ENCODE measurements around the gene CNOT4. TPM values are rescaled to one million over a fixed set of nuclear protein-coding genes. Genes with fewer than 3 reads are reported as not detected.

The CNOT4 gene
- total RNA-seq, 1 experiment from 2014 or later = 16.6 TPM

GRCh38 chr7:135392701-135393100, 117.2 kb downstream of the CNOT4 start:
- peaks cover 8% of the 10 kb centered on the region; the same call in 1 of the 2 replicates for H4K20me1 ChIP-seq (ENCODE audit: insufficient read depth)
- H3K36me3 ChIP-seq (ENCODE audit: control insufficient read depth in 1 of 2, insufficient read depth in 2 of 2, low read length in 2 of 2) = peaks cover 3 to 7% of the 10 kb centered on the region in 2 experiments; a peak in 2 of 4 replicates
- H3K4me3 ChIP-seq (replicated peaks in 1 of 2; ENCODE audit: low read depth in 1 of 2, low read length in 2 of 2) = no peak overlapping the region
- ChIA-PET RAD21 (ENCODE audit: low non-redundant PET in 1 of 2, low total read pairs in 2 of 2, uncharacterized antibody in 2 of 2, unreplicated experiment in 2 of 2) (no interaction called here), POLR2A (no interaction called here), CTCF (no interaction called here)
- H3K4me1 ChIP-seq (ENCODE audit: control insufficient read depth in 1 of 2, insufficient read depth in 2 of 2, low read length in 2 of 2) = no peaks in the 10 kb centered on the region
- no TSS peak for BruUV-seq (replicated peaks)
- no peak for DNase-seq (ENCODE audit: low read depth, low spot score)
- no peaks in the 10 kb centered on the region; the same call in 1 of the 2 replicates for H3K79me2 ChIP-seq (ENCODE audit: insufficient read depth, low read length)
- intact Hi-C loops (cut with micrococcal nuclease) = no loop called here
- no peak overlapping the region for H3K27ac ChIP-seq (ENCODE audit: low read depth, low read length)
- no peaks in the 10 kb centered on the region for H3K9me2 ChIP-seq (ENCODE audit: insufficient read depth)
- H3K9ac ChIP-seq (ENCODE audit: low read length) = no peak overlapping the region
- H3K27me3 ChIP-seq (ENCODE audit: insufficient read depth, low read length) = no peaks in the 10 kb centered on the region
- H3K9me3 ChIP-seq (ENCODE audit: control insufficient read depth in 1 of 2, insufficient read depth in 1 of 2, low read depth in 1 of 2, low read length in 2 of 2) = no peaks in the 10 kb centered on the region
- H2AFZ ChIP-seq (ENCODE audit: low read depth, low read length, poor library complexity, severe bottlenecking) = no peak overlapping the region
- no peak for ATAC-seq
- TF ChIP-seq CEBPB (IDR thresholded peaks at IDR 0.05; ENCODE audit: low read depth) (no peak), SRF (IDR thresholded peaks at IDR 0.05; ENCODE audit: low read depth) (no peak), ZFX (IDR thresholded peaks at IDR 0.05) (no peak), SP1 (IDR thresholded peaks at IDR 0.05; ENCODE audit: low read depth) (no peak), CBX3 (IDR thresholded peaks at IDR 0.05; ENCODE audit: low read depth) (no peak)
- TF ChIP-seq, protein P1, sequence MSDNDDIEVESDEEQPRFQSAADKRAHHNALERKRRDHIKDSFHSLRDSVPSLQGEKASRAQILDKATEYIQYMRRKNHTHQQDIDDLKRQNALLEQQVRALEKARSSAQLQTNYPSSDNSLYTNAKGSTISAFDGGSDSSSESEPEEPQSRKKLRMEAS (IDR thresholded peaks at IDR 0.05) = no peak
- TF ChIP-seq, protein P2, sequence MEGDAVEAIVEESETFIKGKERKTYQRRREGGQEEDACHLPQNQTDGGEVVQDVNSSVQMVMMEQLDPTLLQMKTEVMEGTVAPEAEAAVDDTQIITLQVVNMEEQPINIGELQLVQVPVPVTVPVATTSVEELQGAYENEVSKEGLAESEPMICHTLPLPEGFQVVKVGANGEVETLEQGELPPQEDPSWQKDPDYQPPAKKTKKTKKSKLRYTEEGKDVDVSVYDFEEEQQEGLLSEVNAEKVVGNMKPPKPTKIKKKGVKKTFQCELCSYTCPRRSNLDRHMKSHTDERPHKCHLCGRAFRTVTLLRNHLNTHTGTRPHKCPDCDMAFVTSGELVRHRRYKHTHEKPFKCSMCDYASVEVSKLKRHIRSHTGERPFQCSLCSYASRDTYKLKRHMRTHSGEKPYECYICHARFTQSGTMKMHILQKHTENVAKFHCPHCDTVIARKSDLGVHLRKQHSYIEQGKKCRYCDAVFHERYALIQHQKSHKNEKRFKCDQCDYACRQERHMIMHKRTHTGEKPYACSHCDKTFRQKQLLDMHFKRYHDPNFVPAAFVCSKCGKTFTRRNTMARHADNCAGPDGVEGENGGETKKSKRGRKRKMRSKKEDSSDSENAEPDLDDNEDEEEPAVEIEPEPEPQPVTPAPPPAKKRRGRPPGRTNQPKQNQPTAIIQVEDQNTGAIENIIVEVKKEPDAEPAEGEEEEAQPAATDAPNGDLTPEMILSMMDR (IDR thresholded peaks at IDR 0.05 in 2 of 3, conservative IDR thresholded peaks at IDR 0.05 in 1 of 3; ENCODE audit: borderline replicate concordance in 1 of 3, insufficient read depth in 1 of 3, low read depth in 2 of 3, low read length in 2 of 3) = no peak
- H3K4me2 ChIP-seq (ENCODE audit: low read length) = no peak overlapping the region

- H3K4me2 ChIP-seq (ENCODE audit: low read length) = no peak overlapping the region
- intact Hi-C loops (cut with micrococcal nuclease) = no loop called here
- H3K79me2 ChIP-seq (ENCODE audit: insufficient read depth, low read length) = no peaks in the 10 kb centered on the region; the same call in 1 of the 2 replicates
- no peak overlapping the region for H3K9ac ChIP-seq (ENCODE audit: low read length)
- DNase-seq (ENCODE audit: low read depth, low spot score) (no peak), ATAC-seq (no peak)
- no peaks in the 10 kb centered on the region for H3K27me3 ChIP-seq (ENCODE audit: insufficient read depth, low read length)
- TF ChIP-seq EGR1 (IDR thresholded peaks at IDR 0.05; ENCODE audit: low read depth) = no peak
- TF ChIP-seq RAD21 (IDR thresholded peaks at IDR 0.05; ENCODE audit: low read depth) = no peak
- no peak for TF ChIP-seq POLR2A (IDR thresholded peaks at IDR 0.05; ENCODE audit: borderline replicate concordance, extremely low read depth, insufficient read depth, insufficient read length)
- no peak for TF ChIP-seq YY1 (IDR thresholded peaks at IDR 0.05; ENCODE audit: extremely low read depth, insufficient replicate concordance, low read depth, low read length)
- TF ChIP-seq TCF7L2 (IDR thresholded peaks at IDR 0.05; ENCODE audit: borderline replicate concordance, extremely low read depth, insufficient read depth, insufficient read length) = no peak
- TF ChIP-seq, protein P3, sequence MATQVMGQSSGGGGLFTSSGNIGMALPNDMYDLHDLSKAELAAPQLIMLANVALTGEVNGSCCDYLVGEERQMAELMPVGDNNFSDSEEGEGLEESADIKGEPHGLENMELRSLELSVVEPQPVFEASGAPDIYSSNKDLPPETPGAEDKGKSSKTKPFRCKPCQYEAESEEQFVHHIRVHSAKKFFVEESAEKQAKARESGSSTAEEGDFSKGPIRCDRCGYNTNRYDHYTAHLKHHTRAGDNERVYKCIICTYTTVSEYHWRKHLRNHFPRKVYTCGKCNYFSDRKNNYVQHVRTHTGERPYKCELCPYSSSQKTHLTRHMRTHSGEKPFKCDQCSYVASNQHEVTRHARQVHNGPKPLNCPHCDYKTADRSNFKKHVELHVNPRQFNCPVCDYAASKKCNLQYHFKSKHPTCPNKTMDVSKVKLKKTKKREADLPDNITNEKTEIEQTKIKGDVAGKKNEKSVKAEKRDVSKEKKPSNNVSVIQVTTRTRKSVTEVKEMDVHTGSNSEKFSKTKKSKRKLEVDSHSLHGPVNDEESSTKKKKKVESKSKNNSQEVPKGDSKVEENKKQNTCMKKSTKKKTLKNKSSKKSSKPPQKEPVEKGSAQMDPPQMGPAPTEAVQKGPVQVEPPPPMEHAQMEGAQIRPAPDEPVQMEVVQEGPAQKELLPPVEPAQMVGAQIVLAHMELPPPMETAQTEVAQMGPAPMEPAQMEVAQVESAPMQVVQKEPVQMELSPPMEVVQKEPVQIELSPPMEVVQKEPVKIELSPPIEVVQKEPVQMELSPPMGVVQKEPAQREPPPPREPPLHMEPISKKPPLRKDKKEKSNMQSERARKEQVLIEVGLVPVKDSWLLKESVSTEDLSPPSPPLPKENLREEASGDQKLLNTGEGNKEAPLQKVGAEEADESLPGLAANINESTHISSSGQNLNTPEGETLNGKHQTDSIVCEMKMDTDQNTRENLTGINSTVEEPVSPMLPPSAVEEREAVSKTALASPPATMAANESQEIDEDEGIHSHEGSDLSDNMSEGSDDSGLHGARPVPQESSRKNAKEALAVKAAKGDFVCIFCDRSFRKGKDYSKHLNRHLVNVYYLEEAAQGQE (IDR thresholded peaks at IDR 0.05; ENCODE audit: low read depth) = no peak
- TF ChIP-seq, protein P4, sequence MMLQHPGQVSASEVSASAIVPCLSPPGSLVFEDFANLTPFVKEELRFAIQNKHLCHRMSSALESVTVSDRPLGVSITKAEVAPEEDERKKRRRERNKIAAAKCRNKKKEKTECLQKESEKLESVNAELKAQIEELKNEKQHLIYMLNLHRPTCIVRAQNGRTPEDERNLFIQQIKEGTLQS (IDR thresholded peaks at IDR 0.05) = no peak
- TF ChIP-seq ZFX (IDR thresholded peaks at IDR 0.05) = no peak
- TF ChIP-seq EZH2phosphoT487 (IDR thresholded peaks at IDR 0.05; ENCODE audit: borderline replicate concordance) = no peak
- CTCF ChIA-PET = no interaction called here
- no peaks in the 10 kb centered on the region for H3K9me3 ChIP-seq (ENCODE audit: control insufficient read depth in 1 of 2, insufficient read depth in 1 of 2, low read depth in 1 of 2, low read length in 2 of 2)
- H4K20me1 ChIP-seq (ENCODE audit: insufficient read depth) = peaks cover 8% of the 10 kb centered on the region; the same call in 1 of the 2 replicates
- no peak overlapping the region for H3K27ac ChIP-seq (ENCODE audit: low read depth, low read length)
- H3K9me2 ChIP-seq (ENCODE audit: insufficient read depth) = no peaks in the 10 kb centered on the region
- RAD21 ChIA-PET (ENCODE audit: low non-redundant PET in 1 of 2, low total read pairs in 2 of 2, uncharacterized antibody in 2 of 2, unreplicated experiment in 2 of 2) = no interaction called here
- peaks cover 3 to 7% of the 10 kb centered on the region in 2 experiments; a peak in 2 of 4 replicates for H3K36me3 ChIP-seq (ENCODE audit: control insufficient read depth in 1 of 2, insufficient read depth in 2 of 2, low read length in 2 of 2)
- no peak overlapping the region for H3K4me3 ChIP-seq (replicated peaks in 1 of 2; ENCODE audit: low read depth in 1 of 2, low read length in 2 of 2)
- POLR2A ChIA-PET = no interaction called here
- H3K4me1 ChIP-seq (ENCODE audit: control insufficient read depth in 1 of 2, insufficient read depth in 2 of 2, low read length in 2 of 2) = no peaks in the 10 kb centered on the region
- H2AFZ ChIP-seq (ENCODE audit: low read depth, low read length, poor library complexity, severe bottlenecking) = no peak overlapping the region
- no TSS peak for BruUV-seq (replicated peaks)
These were observed 118.4 kb downstream of the CNOT4 start for GRCh38 chr7:135391514-135391913.
